ENCODE measurements around the gene CLEC4F.

DNA sequence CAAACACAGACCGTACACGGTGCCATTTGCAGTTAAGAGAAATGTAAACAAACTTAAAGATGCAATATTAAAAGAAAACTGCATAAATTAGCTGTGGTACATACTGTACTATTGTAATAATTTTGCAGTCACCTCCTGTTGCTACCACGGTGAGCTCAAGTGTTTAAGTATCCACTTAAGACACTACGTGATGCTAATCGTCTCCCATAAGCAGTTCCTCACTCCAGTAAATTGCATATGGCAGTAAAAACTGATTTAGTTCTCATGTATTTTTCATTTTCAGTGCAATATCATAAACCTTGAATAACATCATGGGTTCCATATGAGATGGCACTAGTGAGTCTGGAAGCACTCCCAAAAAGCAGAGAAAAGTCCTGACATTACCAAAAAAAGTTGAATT lies 14.4 kb downstream of the CLEC4F start:
- TF ChIP-seq, protein P1, sequence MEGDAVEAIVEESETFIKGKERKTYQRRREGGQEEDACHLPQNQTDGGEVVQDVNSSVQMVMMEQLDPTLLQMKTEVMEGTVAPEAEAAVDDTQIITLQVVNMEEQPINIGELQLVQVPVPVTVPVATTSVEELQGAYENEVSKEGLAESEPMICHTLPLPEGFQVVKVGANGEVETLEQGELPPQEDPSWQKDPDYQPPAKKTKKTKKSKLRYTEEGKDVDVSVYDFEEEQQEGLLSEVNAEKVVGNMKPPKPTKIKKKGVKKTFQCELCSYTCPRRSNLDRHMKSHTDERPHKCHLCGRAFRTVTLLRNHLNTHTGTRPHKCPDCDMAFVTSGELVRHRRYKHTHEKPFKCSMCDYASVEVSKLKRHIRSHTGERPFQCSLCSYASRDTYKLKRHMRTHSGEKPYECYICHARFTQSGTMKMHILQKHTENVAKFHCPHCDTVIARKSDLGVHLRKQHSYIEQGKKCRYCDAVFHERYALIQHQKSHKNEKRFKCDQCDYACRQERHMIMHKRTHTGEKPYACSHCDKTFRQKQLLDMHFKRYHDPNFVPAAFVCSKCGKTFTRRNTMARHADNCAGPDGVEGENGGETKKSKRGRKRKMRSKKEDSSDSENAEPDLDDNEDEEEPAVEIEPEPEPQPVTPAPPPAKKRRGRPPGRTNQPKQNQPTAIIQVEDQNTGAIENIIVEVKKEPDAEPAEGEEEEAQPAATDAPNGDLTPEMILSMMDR (IDR thresholded peaks at IDR 0.05): no peak
- TF ChIP-seq, protein P2, sequence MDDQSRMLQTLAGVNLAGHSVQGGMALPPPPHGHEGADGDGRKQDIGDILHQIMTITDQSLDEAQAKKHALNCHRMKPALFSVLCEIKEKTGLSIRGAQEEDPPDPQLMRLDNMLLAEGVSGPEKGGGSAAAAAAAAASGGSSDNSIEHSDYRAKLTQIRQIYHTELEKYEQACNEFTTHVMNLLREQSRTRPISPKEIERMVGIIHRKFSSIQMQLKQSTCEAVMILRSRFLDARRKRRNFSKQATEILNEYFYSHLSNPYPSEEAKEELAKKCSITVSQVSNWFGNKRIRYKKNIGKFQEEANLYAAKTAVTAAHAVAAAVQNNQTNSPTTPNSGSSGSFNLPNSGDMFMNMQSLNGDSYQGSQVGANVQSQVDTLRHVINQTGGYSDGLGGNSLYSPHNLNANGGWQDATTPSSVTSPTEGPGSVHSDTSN (IDR thresholded peaks at IDR 0.05): no peak
- TF ChIP-seq, protein P3, sequence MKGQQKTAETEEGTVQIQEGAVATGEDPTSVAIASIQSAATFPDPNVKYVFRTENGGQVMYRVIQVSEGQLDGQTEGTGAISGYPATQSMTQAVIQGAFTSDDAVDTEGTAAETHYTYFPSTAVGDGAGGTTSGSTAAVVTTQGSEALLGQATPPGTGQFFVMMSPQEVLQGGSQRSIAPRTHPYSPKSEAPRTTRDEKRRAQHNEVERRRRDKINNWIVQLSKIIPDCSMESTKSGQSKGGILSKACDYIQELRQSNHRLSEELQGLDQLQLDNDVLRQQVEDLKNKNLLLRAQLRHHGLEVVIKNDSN (IDR thresholded peaks at IDR 0.05; ENCODE audit: borderline replicate concordance, low read depth): no peak
- no peak for TF ChIP-seq RCOR1 (IDR thresholded peaks at IDR 0.05; ENCODE audit: low read length)
- no peak for TF ChIP-seq YY1 (IDR thresholded peaks at IDR 0.05; ENCODE audit: low read depth)
- no peak for TF ChIP-seq POLR2AphosphoS5 (IDR thresholded peaks at IDR 0.05; ENCODE audit: low read depth, low read length)
- TF ChIP-seq JUND (IDR thresholded peaks at IDR 0.05): no peak
- no peak for TF ChIP-seq GABPA (IDR thresholded peaks at IDR 0.05; ENCODE audit: low read depth)
- TF ChIP-seq, protein P4, sequence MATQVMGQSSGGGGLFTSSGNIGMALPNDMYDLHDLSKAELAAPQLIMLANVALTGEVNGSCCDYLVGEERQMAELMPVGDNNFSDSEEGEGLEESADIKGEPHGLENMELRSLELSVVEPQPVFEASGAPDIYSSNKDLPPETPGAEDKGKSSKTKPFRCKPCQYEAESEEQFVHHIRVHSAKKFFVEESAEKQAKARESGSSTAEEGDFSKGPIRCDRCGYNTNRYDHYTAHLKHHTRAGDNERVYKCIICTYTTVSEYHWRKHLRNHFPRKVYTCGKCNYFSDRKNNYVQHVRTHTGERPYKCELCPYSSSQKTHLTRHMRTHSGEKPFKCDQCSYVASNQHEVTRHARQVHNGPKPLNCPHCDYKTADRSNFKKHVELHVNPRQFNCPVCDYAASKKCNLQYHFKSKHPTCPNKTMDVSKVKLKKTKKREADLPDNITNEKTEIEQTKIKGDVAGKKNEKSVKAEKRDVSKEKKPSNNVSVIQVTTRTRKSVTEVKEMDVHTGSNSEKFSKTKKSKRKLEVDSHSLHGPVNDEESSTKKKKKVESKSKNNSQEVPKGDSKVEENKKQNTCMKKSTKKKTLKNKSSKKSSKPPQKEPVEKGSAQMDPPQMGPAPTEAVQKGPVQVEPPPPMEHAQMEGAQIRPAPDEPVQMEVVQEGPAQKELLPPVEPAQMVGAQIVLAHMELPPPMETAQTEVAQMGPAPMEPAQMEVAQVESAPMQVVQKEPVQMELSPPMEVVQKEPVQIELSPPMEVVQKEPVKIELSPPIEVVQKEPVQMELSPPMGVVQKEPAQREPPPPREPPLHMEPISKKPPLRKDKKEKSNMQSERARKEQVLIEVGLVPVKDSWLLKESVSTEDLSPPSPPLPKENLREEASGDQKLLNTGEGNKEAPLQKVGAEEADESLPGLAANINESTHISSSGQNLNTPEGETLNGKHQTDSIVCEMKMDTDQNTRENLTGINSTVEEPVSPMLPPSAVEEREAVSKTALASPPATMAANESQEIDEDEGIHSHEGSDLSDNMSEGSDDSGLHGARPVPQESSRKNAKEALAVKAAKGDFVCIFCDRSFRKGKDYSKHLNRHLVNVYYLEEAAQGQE (IDR thresholded peaks at IDR 0.05; ENCODE audit: low read depth, low read length): no peak
- no peak for TF ChIP-seq CHD2 (IDR thresholded peaks at IDR 0.05; ENCODE audit: low read length, partially characterized antibody)
